K562 (cell line): ENCODE results near the gene UBE2J2. TPM values are rescaled to one million over a fixed set of nuclear protein-coding genes. Genes with fewer than 3 reads are reported as not detected.

Experiments
- ATAC-seq: fragments of 200-7000 bp; cut with Tn5 transposase; 3 replicates; pipeline ENCODE4 v1.9.1; 2020; ENCODE audit warnings: moderate library complexity
- BruUV-seq: library from RNA; stranded (reverse); fragments of 400-500 nt; replicated peaks from 2 replicates; lab custom pipeline; 2021; lab: Mats Ljungman, UMichigan
- CTCF ChIA-PET: fragments of 300-600 bp; formaldehyde crosslinking; extraction: SDS; loops from one replicate; lab custom pipeline; 2021; ENCODE audit warnings: low intra/inter-chr PET ratio; lab: Yijun Ruan, JAX
- POLR2A ChIA-PET: fragments of 300-600, 350-650 bp; sonication (Branson Sonifier 250); formaldehyde crosslinking; extraction: SDS; loops from one replicate; lab custom pipeline; 2021; ENCODE audit warnings: antibody characterized with exemption, inconsistent platforms; lab: Yijun Ruan, JAX
- DNase-seq, 4 experiments: peaks; one replicate each; pipeline versions ENCODE4 v3.0.0 to v3.0.0-alpha.2; 2011 to 2018; ENCODE audit warnings: low spot score in 3 of 4, mixed read lengths in 3 of 4; ENCODE audit errors: extremely low read depth in 1 of 4
- FAIRE-seq: peaks from 2 replicates; lab custom pipeline; 2011; peaks lifted over from hg19 to GRCh38; lab: Jason Lieb, UNC
- H2AFZ ChIP-seq: 2 replicates; pipeline ENCODE4 v1.6.0; 2011; ENCODE audit warnings: low read depth, low read length, control low read depth, inconsistent platforms
- H3K27ac ChIP-seq: fragments of 200-600 bp; 3 replicates; pipeline ENCODE4 v1.8.0; 2011; ENCODE audit warnings: low read depth, mild to moderate bottlenecking, control low read depth, inconsistent platforms, low read length, moderate library complexity, mixed read lengths; ENCODE audit errors: extremely low read depth
- H3K27me3 ChIP-seq, 2 experiments: fragments of 300-600 bp in 1 of 2; 2 replicates in 1 of 2; 3 replicates in 1 of 2; pipeline versions ENCODE4 v1.6.0 to v1.8.0; 2011; ENCODE audit warnings: inconsistent platforms in 2 of 2, low read length in 2 of 2, mild to moderate bottlenecking in 1 of 2, mixed read lengths in 1 of 2, moderate library complexity in 1 of 2; ENCODE audit not compliant: control insufficient read depth in 2 of 2, insufficient read depth in 2 of 2
- H3K36me3 ChIP-seq: fragments of 300-600 bp; 3 replicates; pipeline ENCODE4 v1.8.0; 2011; ENCODE audit warnings: mild to moderate bottlenecking, low read length, inconsistent platforms; ENCODE audit not compliant: control insufficient read depth, insufficient read depth
- H3K4me1 ChIP-seq, 2 experiments: fragments of 200-600 bp in 1 of 2; replicated peaks in 1 of 2; 2 replicates in 1 of 2; 3 replicates in 1 of 2; pipeline versions ENCODE4 v1.5.1 to v1.8.0; 2011; ENCODE audit warnings: inconsistent platforms in 2 of 2, low read length in 2 of 2, mild to moderate bottlenecking in 1 of 2, mixed read lengths in 1 of 2, moderate library complexity in 1 of 2; ENCODE audit not compliant: control insufficient read depth in 2 of 2, insufficient read depth in 2 of 2
- H3K4me2 ChIP-seq: 2 replicates; pipeline ENCODE4 v1.6.1; 2011; ENCODE audit warnings: low read length, control low read depth, inconsistent platforms, mixed read lengths; ENCODE audit not compliant: insufficient read depth
- H3K4me3 ChIP-seq: fragments of 200-600 bp; sonication (generic), shearing (Covaris generic); 2 replicates; pipeline ENCODE4 v1.5.1; 2016; ENCODE audit warnings: control low read depth, inconsistent platforms
- H3K79me2 ChIP-seq: fragments of 200-600 bp; 3 replicates; pipeline ENCODE4 v1.8.0; 2011; ENCODE audit warnings: low read length, inconsistent platforms; ENCODE audit not compliant: control insufficient read depth, insufficient read depth
- H3K9ac ChIP-seq, 2 experiments: 2 replicates each; pipeline versions ENCODE4 v1.6.0 to v1.6.1; 2011; ENCODE audit warnings: low read depth in 2 of 2, low read length in 2 of 2, control low read depth in 1 of 2, inconsistent platforms in 1 of 2, mild to moderate bottlenecking in 1 of 2, mixed read lengths in 1 of 2; ENCODE audit not compliant: insufficient read depth in 1 of 2
- H3K9me1 ChIP-seq: one replicate; pipeline ENCODE4 v1.6.0; 2011; ENCODE audit warnings: inconsistent platforms, mild to moderate bottlenecking, low read length, moderate library complexity; ENCODE audit not compliant: control insufficient read depth, insufficient read depth
- H3K9me3 ChIP-seq: replicated peaks from 2 replicates; pipeline ENCODE4 v1.5.1; 2011; ENCODE audit warnings: low read depth, low read length, inconsistent platforms; ENCODE audit not compliant: control insufficient read depth, insufficient read depth
- H4K20me1 ChIP-seq: replicated peaks from 2 replicates; pipeline ENCODE4 v1.6.1; 2011; ENCODE audit warnings: low read length, inconsistent platforms, mixed read lengths; ENCODE audit not compliant: control insufficient read depth, insufficient read depth
- DPF2 ChIP-seq: fragments of 450-650 bp; IDR thresholded peaks from 2 replicates; pipeline ENCODE4 v1.6.1; 2016
- FIP1L1 ChIP-seq: fragments of 200-400 bp; formaldehyde crosslinking; IDR thresholded peaks from 2 replicates; pipeline ENCODE4 v1.6.1; 2018; ENCODE audit warnings: mild to moderate bottlenecking, low read depth, low read length; ENCODE audit not compliant: poor library complexity, severe bottlenecking
- GABPB2 ChIP-seq: fragments of 250-450 bp; sonication (Bioruptor Pico); conservative IDR thresholded peaks from 2 replicates; pipeline ENCODE4 v1.5.1; 2021; ENCODE audit warnings: mild to moderate bottlenecking
- KAT7 ChIP-seq: sonication (generic); formaldehyde crosslinking; IDR thresholded peaks from 2 replicates; pipeline ENCODE4 v1.8.0; 2022; ENCODE audit warnings: missing genetic modification reagents, mild to moderate bottlenecking, borderline replicate concordance
- KDM5B ChIP-seq: fragments of 200-600 bp; sonication (generic); IDR thresholded peaks from 2 replicates; pipeline ENCODE4 v1.6.1; 2012; ENCODE audit warnings: low read depth, mild to moderate bottlenecking, moderate library complexity, low read length, control low read depth, inconsistent platforms; ENCODE audit not compliant: insufficient replicate concordance
- NUFIP1 ChIP-seq: fragments of 450-650 bp; IDR thresholded peaks from 2 replicates; pipeline ENCODE4 v1.6.1; 2018; ENCODE audit not compliant: partially characterized antibody
- POLR2G ChIP-seq: fragments of 200-400 bp; formaldehyde crosslinking; IDR thresholded peaks from 2 replicates; pipeline ENCODE4 v1.6.1; 2017; ENCODE audit warnings: low read depth, mild to moderate bottlenecking, antibody characterized with exemption, low read length, moderate library complexity
- RBFOX2 ChIP-seq: fragments of 200-400 bp; formaldehyde crosslinking; IDR thresholded peaks from 2 replicates; pipeline ENCODE4 v1.6.1; 2017; ENCODE audit warnings: low read depth, mild to moderate bottlenecking, low read length, moderate library complexity
- ZNF668 ChIP-seq: fragments of 250-450 bp; sonication (Bioruptor Pico); IDR thresholded peaks from 2 replicates; pipeline ENCODE4 v1.8.0; 2022; ENCODE audit warnings: mild to moderate bottlenecking, inconsistent platforms
- WGBS: fragments of 100-300 bp; shearing (Covaris generic); methylation state at CpG from one replicate; pipeline ENCODE4 v1.1.6; 2016; ENCODE audit warnings: low coverage, mixed read lengths; ENCODE audit not compliant: insufficient coverage; ENCODE audit errors: missing lambda C conversion rate; 5-methylcytosine and 5-hydroxymethylcytosine counted together
- in situ Hi-C: fragments of 300-500 bp; cut with MboI; formaldehyde crosslinking; loops from 4 replicates; pipeline ENCODE4 v1.15.0; 2018; ENCODE audit warnings: inconsistent platforms, mixed read lengths
- intact Hi-C: fragments of 100-400 bp; cut with micrococcal nuclease; formaldehyde crosslinking; loops from 2 replicates; pipeline ENCODE4 v1.14.2; 2022
- polyA plus RNA-seq, 8 experiments: library from polyadenylated mRNA; depleted of rRNA in 4 of 8; stranded (reverse) in 5 of 8; unstranded in 3 of 8; fragments of >200 nt; fragmentation: Nextera tagmentation in 2 of 8; fragmentation: Illumina TruSeq in 1 of 8; extraction: Ambion mirVana in 2 of 8; extraction: Trizol in 1 of 8; gene quantifications; 2 replicates each; pipeline versions ENCODE4 v1.2.1 to v1.2.3, GENCODE V29; 2011 to 2014; ENCODE audit warnings: inconsistent platforms in 1 of 8, missing spikeins in 1 of 8
- total RNA-seq, 7 experiments: library from RNA; depleted of rRNA in 6 of 7; stranded (reverse); fragments of >200 nt in 6 of 7; fragmentation: Illumina TruSeq in 2 of 7; extraction: Trizol in 2 of 7; gene quantifications; 2 replicates each; pipeline versions ENCODE4 v1.2.1 to v1.2.3, GENCODE V29; 2011 to 2021; ENCODE audit warnings: low replicate concordance in 1 of 7
- TF ChIP-seq, protein P1 (sequence below): IDR thresholded peaks from 2 replicates; pipeline ENCODE4 v1.6.1; 2011; ENCODE audit warnings: borderline replicate concordance, low read depth, mild to moderate bottlenecking, moderate library complexity, low read length; ENCODE audit not compliant: insufficient read depth, poor library complexity, severe bottlenecking

The UBE2J2 gene
- total and polyA plus RNA-seq, 9 of the 15 experiments (the other 6 are each of a cell fraction or from before 2014, with no cell fraction given): 0.93 to 112 (median 75.5) TPM

DNA sequence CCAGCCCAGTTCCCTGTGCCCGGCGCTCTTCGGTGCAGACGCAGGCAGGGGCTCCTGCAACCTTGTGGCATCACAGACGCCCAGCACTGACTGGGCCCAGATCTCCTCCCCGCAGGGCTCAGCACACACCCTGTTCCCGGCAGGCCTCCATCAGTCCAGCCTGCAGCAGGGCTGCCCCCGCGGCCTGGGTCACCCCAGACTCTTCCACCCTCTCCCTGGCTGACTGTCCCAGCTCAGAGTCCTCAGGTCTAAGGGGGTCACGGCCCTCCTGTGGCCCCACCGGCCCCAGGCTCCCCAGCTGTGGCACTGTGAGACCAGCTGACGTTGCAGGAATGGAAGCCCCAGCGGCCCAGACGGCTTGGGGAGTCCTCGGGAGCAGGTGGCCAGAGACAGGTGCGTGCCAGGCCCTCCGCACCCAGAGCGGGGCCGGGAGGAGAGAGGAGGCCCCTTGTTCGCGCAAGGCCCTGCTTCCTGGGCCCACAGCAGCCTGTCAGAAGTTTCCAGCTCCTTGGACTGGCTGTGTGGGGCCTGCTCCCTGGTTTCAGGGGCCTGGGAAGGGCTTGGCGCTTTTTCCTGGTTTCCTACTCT, 37.4 kb downstream of the UBE2J2 start:
- FAIRE-seq (no peak), ATAC-seq (no peak), DNase-seq (no peak)
- H3K9ac ChIP-seq: peak overlapping the region in 1 of 2 experiments; percentile 32; a peak in 2 of 4 replicates
- H2AFZ ChIP-seq: no peak overlapping the region
- intact Hi-C loops: no loop called here
- no peak overlapping the region for H3K27ac ChIP-seq
- H3K4me2 ChIP-seq: no peak overlapping the region
- peaks cover 9% of the 10 kb centered on the region for H3K9me3 ChIP-seq
- POLR2A ChIA-PET: interaction anchor here (0.5 kb wide), 1 partner anchor 24 kb away, joined by 3 read pairs; no protein-coding TSS in a partner anchor
- H3K27me3 ChIP-seq: no peaks in the 10 kb centered on the region
- peaks cover 15% of the 10 kb centered on the region; the same call in 1 of the 3 replicates for H3K36me3 ChIP-seq
- peaks cover 0 to 92% of the 10 kb centered on the region in 2 experiments; a peak in 3 of 5 replicates for H3K4me1 ChIP-seq
- WGBS: 71% methylated on average over 15 of the region's 22 CpGs
- H3K9me1 ChIP-seq: no peaks in the 10 kb centered on the region
- no peak overlapping the region for H3K4me3 ChIP-seq
- H4K20me1 ChIP-seq: no peaks in the 10 kb centered on the region
- in situ Hi-C loops: no loop called here
- H3K79me2 ChIP-seq: peaks cover 34% of the 10 kb centered on the region
- CTCF ChIA-PET: no interaction called here
- BruUV-seq: no TSS peak
- TF ChIP-seq POLR2G (peak; percentile 53; the same call in 1 of the 2 replicates), RBFOX2 (0 out of 2 replicates have a peak, but pooled peaks have one; percentile 5), NUFIP1 (no peak), ZNF668 (CRISPR knock-in tag) (no peak), KAT7 (CRISPR knock-in tag) (no peak), DPF2 (no peak), KDM5B (peak; percentile 52), FIP1L1 (no peak), GABPB2 (CRISPR knock-in tag) (no peak)
- TF ChIP-seq, protein P1, sequence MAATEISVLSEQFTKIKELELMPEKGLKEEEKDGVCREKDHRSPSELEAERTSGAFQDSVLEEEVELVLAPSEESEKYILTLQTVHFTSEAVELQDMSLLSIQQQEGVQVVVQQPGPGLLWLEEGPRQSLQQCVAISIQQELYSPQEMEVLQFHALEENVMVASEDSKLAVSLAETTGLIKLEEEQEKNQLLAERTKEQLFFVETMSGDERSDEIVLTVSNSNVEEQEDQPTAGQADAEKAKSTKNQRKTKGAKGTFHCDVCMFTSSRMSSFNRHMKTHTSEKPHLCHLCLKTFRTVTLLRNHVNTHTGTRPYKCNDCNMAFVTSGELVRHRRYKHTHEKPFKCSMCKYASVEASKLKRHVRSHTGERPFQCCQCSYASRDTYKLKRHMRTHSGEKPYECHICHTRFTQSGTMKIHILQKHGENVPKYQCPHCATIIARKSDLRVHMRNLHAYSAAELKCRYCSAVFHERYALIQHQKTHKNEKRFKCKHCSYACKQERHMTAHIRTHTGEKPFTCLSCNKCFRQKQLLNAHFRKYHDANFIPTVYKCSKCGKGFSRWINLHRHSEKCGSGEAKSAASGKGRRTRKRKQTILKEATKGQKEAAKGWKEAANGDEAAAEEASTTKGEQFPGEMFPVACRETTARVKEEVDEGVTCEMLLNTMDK: no peak
